Erythroblast (primary cell): ENCODE results near the gene SLC5A4.
"Not testable (repeated sequence)": the region's sequence is repeated elsewhere in the genome, so short reads cannot be mapped to it uniquely, and the experiment has no call there.

Experiments
- GATA1 ChIP-seq: IDR thresholded peaks from 2 replicates; pipeline ENCODE4 v1.6.1; 2011; ENCODE audit warnings: low read depth, mild to moderate bottlenecking, control low read depth, low read length, moderate library complexity
- POLR2A ChIP-seq: IDR thresholded peaks from 2 replicates; pipeline ENCODE4 v1.6.1; 2011; ENCODE audit warnings: mild to moderate bottlenecking, low read length

DNA sequence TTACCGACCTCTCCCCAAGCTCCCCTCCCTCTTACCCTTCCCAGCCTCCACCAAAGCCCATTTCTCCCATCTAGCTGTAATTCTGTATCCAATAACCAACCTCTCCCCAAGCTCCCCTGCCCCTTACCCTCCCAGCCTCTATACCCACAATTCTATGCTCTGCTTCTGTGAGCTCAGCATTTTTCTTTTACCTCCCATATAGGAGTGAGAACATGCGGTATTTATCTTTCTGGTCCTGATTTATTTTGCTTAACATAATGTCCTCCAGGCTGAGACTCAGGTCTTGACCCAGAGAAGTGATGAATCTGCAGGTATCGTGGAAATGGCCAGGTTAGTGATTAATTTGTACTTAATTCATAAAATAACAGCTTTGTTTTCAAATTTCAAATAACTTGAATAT is 59.2 kb downstream of the SLC5A4 start:
- not testable (repeated sequence) for TF ChIP-seq POLR2A, GATA1
